ENCODE results near the gene ESYT1. TPM values are rescaled to one million over a fixed set of nuclear protein-coding genes. Genes with fewer than 3 reads are reported as not detected.

Gene ESYT1
- total RNA-seq, 1 experiment from 2014 or later: 81.1 TPM

DNA sequence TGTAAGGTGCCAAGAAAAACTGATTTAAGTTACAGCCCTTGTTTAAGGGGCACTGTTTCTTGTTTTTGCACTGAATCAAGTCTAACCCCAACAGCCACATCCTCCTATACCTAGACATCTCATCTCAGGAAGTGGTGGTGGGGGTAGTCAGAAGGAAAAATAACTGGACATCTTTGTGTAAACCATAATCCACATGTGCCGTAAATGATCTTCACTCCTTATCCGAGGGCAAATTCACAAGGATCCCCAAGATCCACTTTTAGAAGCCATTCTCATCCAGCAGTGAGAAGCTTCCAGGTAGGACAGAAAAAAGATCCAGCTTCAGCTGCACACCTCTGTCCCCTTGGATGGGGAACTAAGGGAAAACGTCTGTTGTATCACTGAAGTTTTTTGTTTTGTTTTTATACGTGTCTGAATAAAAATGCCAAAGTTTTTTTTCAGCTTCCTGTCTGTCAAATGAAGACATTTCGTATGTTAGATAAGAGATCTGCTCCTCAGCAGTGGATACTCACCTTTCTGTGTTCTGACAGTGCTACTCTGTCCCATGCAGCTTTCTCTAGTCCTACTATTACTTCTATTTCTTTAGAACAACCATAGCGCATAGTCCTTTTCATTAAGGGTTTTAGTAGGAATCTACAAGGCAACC, 24.9 kb upstream of the ESYT1 start:
- no peak for DNase-seq (ENCODE audit: low spot score)

- no peak for DNase-seq (ENCODE audit: low spot score)
Observed at GRCh38 chr12:56103823-56104108, 24.3 kb upstream of the ESYT1 start.

DNA sequence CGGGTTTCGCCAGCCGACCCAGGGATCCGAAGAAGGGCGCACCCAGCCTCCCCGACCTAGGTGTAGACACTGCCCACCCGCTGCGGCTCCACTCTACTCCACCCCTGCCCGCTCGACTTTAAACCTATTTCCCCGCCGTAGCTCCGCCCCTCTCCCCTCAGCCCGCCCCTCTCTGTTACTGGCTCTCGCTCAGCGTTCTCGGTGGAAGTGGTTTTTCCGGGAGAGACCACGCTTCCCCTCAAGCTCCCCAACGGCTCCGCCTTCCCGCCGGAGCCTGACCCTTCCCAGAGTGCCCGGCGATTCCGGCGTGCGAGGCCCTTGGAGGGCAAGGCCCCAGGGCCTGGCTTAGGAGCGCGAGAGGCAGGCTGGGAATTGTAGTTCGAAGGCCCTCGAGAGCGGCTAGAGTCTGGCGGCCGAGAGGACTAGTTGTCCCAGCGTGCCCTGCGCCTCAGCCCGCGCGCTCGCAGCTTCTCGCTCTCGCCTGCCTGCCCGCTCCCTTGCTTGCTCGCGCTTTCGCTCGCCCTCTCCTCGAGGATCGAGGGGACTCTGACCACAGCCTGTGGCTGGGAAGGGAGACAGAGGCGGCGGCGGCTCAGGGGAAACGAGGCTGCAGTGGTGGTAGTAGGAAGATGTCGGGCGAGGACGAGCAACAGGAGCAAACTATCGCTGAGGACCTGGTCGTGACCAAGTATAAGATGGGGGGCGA, 23.8 kb upstream of the ESYT1 start, which contains the start of gene PA2G4:
Gene PA2G4 (plus strand): TSS at position 451 of the 706 bp plus-strand sequence. CDS start 179 bp downstream, at position 630.
- peak; percentile 99 for DNase-seq (ENCODE audit: low spot score)

DNA sequence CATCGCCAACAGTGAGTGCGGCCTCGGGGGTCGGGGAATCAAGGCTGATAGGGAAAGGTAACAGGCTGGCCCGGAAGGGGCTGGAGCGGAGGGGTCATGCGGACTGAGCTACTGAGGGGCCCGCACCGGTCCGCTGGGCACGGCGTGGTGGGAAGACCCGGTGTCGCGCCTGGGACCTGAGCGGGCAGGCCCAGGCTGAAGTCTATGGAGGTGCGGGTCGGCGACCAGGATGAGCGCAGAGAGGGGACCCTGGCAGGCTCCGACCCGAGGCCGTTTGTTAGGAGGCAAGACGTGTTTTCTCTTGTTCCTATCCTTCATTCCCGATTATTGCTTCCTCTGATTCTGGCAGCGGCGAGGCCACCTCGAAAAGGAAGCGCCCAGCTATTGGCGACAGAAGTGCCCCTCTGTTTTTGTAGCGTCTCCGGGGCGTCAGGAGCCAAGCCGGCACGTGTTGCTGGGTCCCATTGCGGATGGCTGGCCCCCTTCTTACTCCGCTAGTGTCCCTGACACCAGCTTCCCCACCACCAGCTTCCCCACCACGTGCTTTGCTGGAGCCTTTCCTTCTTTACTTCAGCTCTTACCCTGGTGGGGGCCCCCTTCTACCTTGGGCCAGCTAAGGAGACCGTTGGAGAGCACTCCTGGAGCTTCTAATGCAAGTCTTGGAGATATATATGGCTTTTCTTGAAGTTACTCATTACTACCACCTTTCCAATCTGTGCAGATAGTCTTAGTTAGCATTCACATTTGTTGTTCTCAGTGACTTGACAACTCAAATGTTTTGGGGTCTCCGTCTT, 23.1 kb upstream of the ESYT1 start:
- peak; percentile 51 for DNase-seq (ENCODE audit: low spot score)

- no peak for DNase-seq (ENCODE audit: low spot score)
Observed at GRCh38 chr12:56105609-56105902, 22.5 kb upstream of the ESYT1 start.

DNA sequence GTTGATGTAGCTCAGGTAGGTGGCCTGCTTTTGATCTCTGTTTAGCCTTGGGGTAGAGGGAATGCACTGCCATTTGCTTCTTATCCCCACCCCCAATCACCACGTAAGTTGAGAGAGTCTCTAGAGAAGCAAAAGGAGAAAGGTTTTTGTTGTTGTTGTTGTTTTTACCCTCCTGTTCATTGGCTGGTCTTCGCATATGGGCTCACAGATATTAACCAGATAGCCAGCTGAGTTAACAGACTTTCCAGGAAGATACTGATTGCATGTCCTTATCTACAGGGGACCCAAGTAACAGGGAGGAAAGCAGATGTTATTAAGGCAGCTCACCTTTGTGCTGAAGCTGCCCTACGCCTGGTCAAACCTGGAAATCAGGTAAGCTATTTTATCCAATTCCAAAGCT, 20.8 kb upstream of the ESYT1 start:
- no peak for DNase-seq (ENCODE audit: low spot score)

DNA sequence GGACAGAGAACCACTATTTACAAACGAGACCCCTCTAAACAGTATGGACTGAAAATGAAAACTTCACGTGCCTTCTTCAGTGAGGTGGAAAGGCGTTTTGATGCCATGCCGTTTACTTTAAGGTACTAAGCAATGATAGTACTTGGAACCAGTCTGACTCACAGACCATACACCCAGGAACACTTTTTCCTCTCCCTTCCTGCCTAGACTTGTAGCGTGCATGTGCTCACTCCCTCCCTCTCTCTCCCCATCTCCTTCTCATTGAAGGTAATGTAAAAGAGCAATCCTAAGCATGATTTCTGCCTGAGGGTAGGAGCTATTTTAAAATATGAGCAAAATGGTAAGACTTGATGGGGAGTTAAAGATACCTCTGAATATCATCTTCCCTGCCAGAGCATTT, 17.5 kb upstream of the ESYT1 start:
- DNase-seq (ENCODE audit: low spot score): no peak

- DNase-seq (ENCODE audit: low spot score): peak; percentile 3
Observed at GRCh38 chr12:56114084-56114483, 14.0 kb upstream of the ESYT1 start.

GRCh38 chr12:56115329-56115728, 12.7 kb upstream of the ESYT1 start:
- DNase-seq (ENCODE audit: low spot score): peak; percentile 13

DNA sequence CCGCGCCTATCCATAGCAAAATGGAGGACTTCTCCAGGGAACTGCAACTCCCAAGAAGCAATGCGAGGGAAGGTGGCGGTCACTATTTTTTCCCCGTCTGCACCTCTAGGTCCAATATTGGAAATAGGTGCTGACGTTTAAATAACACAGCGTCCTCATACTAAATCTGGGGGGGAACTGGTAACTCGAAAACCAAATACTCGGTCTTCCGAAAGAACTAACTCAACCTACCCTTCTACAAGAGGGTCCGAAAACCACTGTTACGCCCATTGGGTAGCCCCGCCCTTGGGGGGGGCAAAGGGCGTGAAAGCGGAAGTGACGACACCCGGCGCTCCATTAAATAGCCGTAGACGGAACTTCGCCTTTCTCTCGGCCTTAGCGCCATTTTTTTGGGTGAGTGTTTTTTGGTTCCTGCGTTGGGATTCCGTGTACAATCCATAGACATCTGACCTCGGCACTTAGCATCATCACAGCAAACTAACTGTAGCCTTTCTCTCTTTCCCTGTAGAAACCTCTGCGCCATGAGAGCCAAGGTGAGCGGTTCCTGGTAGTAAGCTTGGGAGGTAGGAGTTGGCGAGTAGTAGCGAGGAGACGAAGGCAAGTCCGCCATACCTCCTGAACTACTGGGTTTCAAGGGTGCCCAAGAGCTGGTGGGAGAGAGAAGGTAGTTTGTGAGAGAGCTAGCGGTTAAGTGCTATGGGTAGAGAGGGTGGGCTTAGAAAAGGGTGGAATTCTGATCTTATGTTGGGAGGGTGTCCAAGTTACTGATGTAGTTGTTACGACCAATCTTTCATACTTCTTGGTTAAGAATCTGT, 11.6 kb upstream of the ESYT1 start, which contains the start of gene RPL41:
Gene RPL41 (plus strand): TSS at position 367 of the 815 bp plus-strand sequence.
- DNase-seq (ENCODE audit: low spot score): peak; percentile 98

- peak; percentile 39 for DNase-seq (ENCODE audit: low spot score)
Observed at GRCh38 chr12:56117082-56117706, 10.9 kb upstream of the ESYT1 start.

GRCh38 chr12:56117778-56118687, 10.0 kb upstream of the ESYT1 start, which contains the start of gene ZC3H10:
Gene ZC3H10 (plus strand): TSS chr12:56118266. CDS start chr12:56120563, 2,297 bp downstream.
- peak; percentile 98 for DNase-seq (ENCODE audit: low spot score)

DNA sequence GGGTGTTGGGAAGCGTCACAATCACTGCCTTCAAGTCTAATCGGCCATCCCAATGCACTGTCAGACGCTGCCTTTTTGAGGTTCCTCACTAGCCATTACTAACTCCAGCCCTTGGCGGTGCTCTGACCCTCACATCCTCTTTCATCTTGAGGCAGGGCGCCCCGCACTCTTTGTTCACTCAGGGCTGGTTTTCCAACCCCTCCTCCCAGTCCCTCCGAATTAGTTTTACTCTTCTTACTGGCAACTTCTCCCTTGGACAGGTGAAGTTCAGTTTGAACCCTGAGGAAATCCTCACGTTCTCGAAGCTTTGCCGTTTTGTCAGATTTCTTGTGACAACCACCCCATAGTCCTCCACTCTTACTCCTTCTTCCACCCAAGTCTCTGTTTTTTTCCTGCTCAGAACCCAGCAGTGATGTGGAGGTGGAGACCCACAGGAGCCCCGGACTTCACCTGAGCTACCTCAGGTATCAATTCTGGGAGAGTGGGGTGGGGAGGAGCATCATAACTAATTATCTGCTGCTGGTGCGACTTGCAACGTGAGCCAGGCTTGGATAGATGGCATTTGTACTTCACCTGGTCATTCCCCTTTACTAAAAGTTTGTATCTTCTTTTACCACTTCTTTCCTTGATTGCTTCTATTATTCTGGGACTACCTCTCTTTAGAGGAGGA, 9.2 kb upstream of the ESYT1 start:
- DNase-seq (ENCODE audit: low spot score): no peak

DNA sequence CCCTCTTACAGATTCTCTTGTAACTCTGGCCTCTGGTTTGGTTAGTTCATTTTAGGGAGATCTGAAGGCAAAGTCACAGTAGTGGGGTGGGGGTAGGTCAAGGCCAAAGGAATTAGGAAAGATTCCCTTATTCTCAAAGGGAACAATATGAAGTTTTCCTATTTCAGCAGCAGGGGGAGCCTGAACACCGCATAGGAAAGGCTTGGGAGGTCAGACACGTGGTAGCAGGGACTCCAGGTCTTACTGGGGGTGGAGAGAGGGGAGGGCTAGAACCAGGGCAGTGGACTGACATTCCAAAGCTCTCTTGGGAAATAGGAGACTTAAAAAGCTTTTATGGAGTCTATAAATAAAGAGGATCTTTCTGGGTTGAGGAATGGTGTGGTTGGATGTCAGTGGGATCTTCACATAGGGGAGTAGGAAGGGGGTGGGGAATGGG, 8.7 kb upstream of the ESYT1 start:
- DNase-seq (ENCODE audit: low spot score): peak; percentile 90

- no peak for DNase-seq (ENCODE audit: low spot score)
Observed at GRCh38 chr12:56120158-56120846, 7.8 kb upstream of the ESYT1 start.

- no peak for DNase-seq (ENCODE audit: low spot score)
Observed at GRCh38 chr12:56121204-56121870, 6.7 kb upstream of the ESYT1 start.

DNA sequence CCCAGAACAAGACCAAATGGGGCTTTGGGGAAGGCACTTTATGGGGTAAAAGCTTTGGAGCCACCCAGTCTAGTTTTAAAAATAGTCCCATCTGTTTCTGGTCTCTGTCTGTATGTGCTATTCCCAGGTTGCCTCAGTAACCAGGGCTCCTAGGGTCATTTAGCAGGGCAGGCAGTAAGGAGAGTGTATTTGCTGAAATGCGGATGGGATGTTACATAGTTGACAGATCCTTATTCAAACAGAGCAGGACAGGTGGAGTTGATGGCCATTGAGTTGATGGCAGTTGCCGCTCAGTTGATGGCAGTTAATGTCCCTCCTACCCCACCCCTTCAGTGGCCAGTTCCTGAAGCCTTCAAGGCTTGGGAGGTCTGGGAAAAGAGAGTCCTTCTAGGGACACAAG, 5.4 kb upstream of the ESYT1 start:
- no peak for DNase-seq (ENCODE audit: low spot score)

DNA sequence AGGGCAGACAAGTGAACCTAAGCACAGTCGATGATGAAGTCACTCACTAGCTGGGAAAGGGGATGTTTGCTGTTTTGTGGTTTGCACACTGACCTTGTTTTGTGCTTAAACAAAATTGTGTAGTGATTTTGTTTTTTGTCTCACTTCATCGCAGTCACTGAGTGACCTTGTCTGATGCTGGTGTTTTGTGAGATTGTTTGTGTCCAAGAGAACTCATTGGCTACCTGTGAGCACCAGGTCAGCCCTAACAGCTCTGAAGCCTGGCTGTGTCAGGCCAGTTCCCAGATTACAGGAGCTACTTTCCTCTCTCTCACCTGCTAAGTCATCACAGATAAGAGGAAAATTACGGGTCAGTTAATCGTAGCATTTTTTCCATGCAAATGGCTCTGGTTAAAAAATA, 3.9 kb upstream of the ESYT1 start:
- no peak for DNase-seq (ENCODE audit: low spot score)

Measured in HT-29 (cell line).